CD14-positive monocyte (primary cell): ENCODE data around the gene DLX6. TPM values are rescaled to one million over a fixed set of nuclear protein-coding genes. Genes with fewer than 3 reads are reported as not detected.

Experiments
- DNase-seq, 3 donors: peaks; one replicate each; pipeline ENCODE4 v3.0.0-alpha.2; 2011 to 2022
- H2AFZ ChIP-seq: 2 replicates; pipeline ENCODE4 v1.6.0; 2012; ENCODE audit warnings: mild to moderate bottlenecking, low read depth, low read length, inconsistent platforms; ENCODE audit not compliant: insufficient read depth, poor library complexity, severe bottlenecking
- H3K27ac ChIP-seq, 2 donors: 1 replicate in 1 of 2; 2 replicates in 1 of 2; pipeline ENCODE4 v1.5.1; 2012 to 2013; ENCODE audit warnings: low read length in 2 of 2, control low read depth in 1 of 2, inconsistent platforms in 1 of 2, low read depth in 1 of 2, mild to moderate bottlenecking in 1 of 2
- H3K27me3 ChIP-seq, 2 donors: one replicate each; pipeline versions ENCODE4 v1.6.0 to v1.6.1; 2011 to 2013; ENCODE audit warnings: low read length in 2 of 2; ENCODE audit not compliant: control insufficient read depth in 2 of 2, insufficient read depth in 2 of 2
- H3K36me3 ChIP-seq, 2 donors: replicated peaks in 1 of 2; 1 replicate in 1 of 2; 2 replicates in 1 of 2; pipeline versions ENCODE4 v1.5.1 to v1.6.1; 2012 to 2013; ENCODE audit warnings: low read length in 2 of 2, control low read depth in 1 of 2, inconsistent platforms in 1 of 2, mild to moderate bottlenecking in 1 of 2; ENCODE audit not compliant: insufficient read depth in 2 of 2, control insufficient read depth in 1 of 2
- H3K4me1 ChIP-seq, 2 donors: 1 replicate in 1 of 2; 2 replicates in 1 of 2; pipeline versions ENCODE4 v1.5.1 to v1.6.1; 2012 to 2013; ENCODE audit warnings: low read length in 2 of 2, control low read depth in 1 of 2, inconsistent platforms in 1 of 2, mild to moderate bottlenecking in 1 of 2, moderate library complexity in 1 of 2; ENCODE audit not compliant: insufficient read depth in 2 of 2, control insufficient read depth in 1 of 2
- H3K4me2 ChIP-seq: replicated peaks from 2 replicates; pipeline ENCODE3; 2012; ENCODE audit warnings: low read length, moderate library complexity, mild to moderate bottlenecking; ENCODE audit not compliant: poor library complexity, severe bottlenecking; ENCODE audit errors: extremely low read depth
- H3K4me3 ChIP-seq, 3 experiments: fragments of 200-600 bp in 1 of 3; sonication (generic) in 1 of 3; replicated peaks in 1 of 3; 1 replicate in 2 of 3; 2 replicates in 1 of 3; pipeline ENCODE4 v1.5.1; 2011 to 2013; ENCODE audit warnings: low read length in 3 of 3, mild to moderate bottlenecking in 3 of 3, control low read depth in 2 of 3, low read depth in 2 of 3, inconsistent platforms in 1 of 3, moderate library complexity in 1 of 3
- H3K79me2 ChIP-seq: 2 replicates; pipeline ENCODE4 v1.6.0; 2012; ENCODE audit warnings: mild to moderate bottlenecking, control low read depth, inconsistent platforms, low read length, moderate library complexity; ENCODE audit not compliant: insufficient read depth
- H3K9ac ChIP-seq: 2 replicates; pipeline ENCODE4 v1.6.0; 2017; ENCODE audit warnings: low read length, mild to moderate bottlenecking; ENCODE audit not compliant: insufficient read depth, poor library complexity, severe bottlenecking
- H3K9me3 ChIP-seq, 2 donors: replicated peaks in 1 of 2; 1 replicate in 1 of 2; 2 replicates in 1 of 2; pipeline versions ENCODE4 v1.5.1 to v1.6.1; 2012 to 2013; ENCODE audit warnings: low read length in 2 of 2, control low read depth in 1 of 2; ENCODE audit not compliant: control insufficient read depth in 1 of 2, insufficient read depth in 1 of 2
- H4K20me1 ChIP-seq: 2 replicates; pipeline ENCODE4 v1.6.0; 2012; ENCODE audit warnings: mild to moderate bottlenecking, low read length, control low read depth, moderate library complexity; ENCODE audit not compliant: insufficient read depth
- H3K27ac Mint-ChIP-seq, 7 donors: one replicate each; pipeline ENCODE4 v1.8.0; 2020; ENCODE audit warnings: mild to moderate bottlenecking in 7 of 7, mixed read lengths in 7 of 7, moderate library complexity in 6 of 7, inconsistent platforms in 2 of 7
- H3K27me3 Mint-ChIP-seq, 3 donors: one replicate each; pipeline ENCODE4 v1.8.0; 2021 to 2022; ENCODE audit warnings: low read depth in 3 of 3, mild to moderate bottlenecking in 3 of 3, mixed read lengths in 3 of 3, moderate library complexity in 3 of 3, inconsistent platforms in 1 of 3
- H3K36me3 Mint-ChIP-seq, 2 donors: one replicate each; pipeline ENCODE4 v1.8.0; 2020; ENCODE audit warnings: mixed read lengths in 2 of 2, inconsistent platforms in 1 of 2, mild to moderate bottlenecking in 1 of 2
- H3K4me1 Mint-ChIP-seq: one replicate; pipeline ENCODE4 v1.8.0; 2020; ENCODE audit warnings: mild to moderate bottlenecking, mixed read lengths
- H3K4me3 Mint-ChIP-seq, 2 donors: one replicate each; pipeline ENCODE4 v1.8.0; 2020; ENCODE audit warnings: mild to moderate bottlenecking in 2 of 2, mixed read lengths in 2 of 2, moderate library complexity in 1 of 2
- H3K9me3 Mint-ChIP-seq, 7 donors: one replicate each; pipeline ENCODE4 v1.8.0; 2020 to 2022; ENCODE audit warnings: mixed read lengths in 7 of 7, mild to moderate bottlenecking in 6 of 7, moderate library complexity in 6 of 7, inconsistent platforms in 2 of 7
- CTCF ChIP-seq: fragments of 200-600 bp; IDR thresholded peaks from one replicate; pipeline ENCODE4 v1.8.0; 2022; ENCODE audit warnings: antibody characterized with exemption, mild to moderate bottlenecking
- WGBS: methylation state at CpG from one replicate; pipeline ENCODE4 v1.1.5; 2013; ENCODE audit warnings: missing lambda C conversion rate; ENCODE audit not compliant: insufficient coverage; 5-methylcytosine and 5-hydroxymethylcytosine counted together
- intact Hi-C, 2 donors: fragments of 100-400 bp; cut with micrococcal nuclease; formaldehyde crosslinking; loops; one replicate each; pipeline versions ENCODE4 v1.15.0 to v1.15.1; 2023
- polyA plus RNA-seq, 3 donors: library from polyadenylated mRNA; depleted of rRNA in 1 of 3; unstranded in 2 of 3; stranded (reverse) in 1 of 3; fragments of 300-500 nt in 2 of 3; fragments of >200 nt in 1 of 3; fragmentation: Illumina TruSeq in 2 of 3; gene quantifications; 1 replicate in 2 of 3; 2 replicates in 1 of 3; pipeline ENCODE4 v1.2.3, GENCODE V29; 2012 to 2021

Gene DLX6
- polyA plus RNA-seq, 3 donors = not detected

- Histone ChIP-seq H3K36me3 (no peaks in the 10 kb centered on the region), H2AFZ (no peak overlapping the region), H3K4me3 (no peak overlapping the region), H3K9me3 (peaks cover 3 to 48% of the 10 kb centered on the region in 2 donors), H3K27ac (no peak overlapping the region), H3K4me1 (no peaks in the 10 kb centered on the region), H3K4me2 (no peak overlapping the region), H3K27me3 (peaks cover 89 to 91% of the 10 kb centered on the region in 2 donors), H4K20me1 (no peaks in the 10 kb centered on the region), H3K79me2 (no peaks in the 10 kb centered on the region), H3K9ac (no peak overlapping the region)
- WGBS = 10% methylated on average over 2 of the region's 8 CpGs
- H3K36me3 Mint-ChIP-seq = peaks cover 0 to 4% of the 10 kb centered on the region in 2 donors
- H3K9me3 Mint-ChIP-seq = peaks cover 9 to 35% (median 28%) of the 10 kb centered on the region in 7 donors
- peak overlapping the region in 1 of 2 donors; percentile 83 for H3K4me3 Mint-ChIP-seq
- TF ChIP-seq CTCF = no peak
- no peak overlapping the region for H3K27ac Mint-ChIP-seq
- peaks cover 73 to 83% (median 83%) of the 10 kb centered on the region in 3 donors for H3K27me3 Mint-ChIP-seq
- peaks cover 9% of the 10 kb centered on the region for H3K4me1 Mint-ChIP-seq
- no peak for DNase-seq
- intact Hi-C loops = no loop called here
Observed at GRCh38 chr7:96989859-96990317, 15.5 kb upstream of the DLX6 start.

- no peak overlapping the region for H3K4me3 ChIP-seq
- H3K4me2 ChIP-seq = no peak overlapping the region
- Mint-ChIP-seq H3K27ac (no peak overlapping the region), H3K4me3 (peak overlapping the region in 1 of 2 donors; percentile 81), H3K9me3 (peaks cover 9 to 37% (median 32%) of the 10 kb centered on the region in 7 donors), H3K27me3 (peaks cover 88 to 92% (median 92%) of the 10 kb centered on the region in 3 donors), H3K4me1 (peaks cover 9% of the 10 kb centered on the region), H3K36me3 (peaks cover 0 to 4% of the 10 kb centered on the region in 2 donors)
- peaks cover 5 to 56% of the 10 kb centered on the region in 2 donors for H3K9me3 ChIP-seq
- H3K4me1 ChIP-seq = no peaks in the 10 kb centered on the region
- intact Hi-C loops = no loop called here
- H3K27me3 ChIP-seq = peaks cover 94 to 97% of the 10 kb centered on the region in 2 donors
- no peaks in the 10 kb centered on the region for H4K20me1 ChIP-seq
- no peaks in the 10 kb centered on the region for H3K36me3 ChIP-seq
- no peak overlapping the region for H3K9ac ChIP-seq
- H3K79me2 ChIP-seq = no peaks in the 10 kb centered on the region
- H2AFZ ChIP-seq = no peak overlapping the region
- 10% methylated on average over 2 of the region's 13 CpGs for WGBS
- no peak for DNase-seq
- H3K27ac ChIP-seq = no peak overlapping the region
- no peak for TF ChIP-seq CTCF
Observed at GRCh38 chr7:96991546-96992191, 13.7 kb upstream of the DLX6 start.
